GM12878 (cell line): ENCODE results near the gene PPP1CA. TPM values are rescaled to one million over a fixed set of nuclear protein-coding genes. Genes with fewer than 3 reads are reported as not detected.

ENCODE experiments used
- ATAC-seq: fragments of 200-7000 bp; cut with Tn5 transposase; 3 replicates; pipeline ENCODE4 v1.9.1; 2020; ENCODE audit warnings: mild to moderate bottlenecking, moderate library complexity
- BruUV-seq: library from RNA; stranded (reverse); fragments of 400-500 nt; replicated peaks from 2 replicates; lab custom pipeline; 2021; lab: Mats Ljungman, UMichigan
- CTCF ChIA-PET: fragments of 300-600 bp; sonication (Branson Sonifier 250); formaldehyde crosslinking; extraction: SDS; loops from one replicate; lab custom pipeline; 2021; ENCODE audit warnings: inconsistent platforms; lab: Yijun Ruan, JAX
- POLR2A ChIA-PET: fragments of 350-600 bp; formaldehyde crosslinking; extraction: SDS; loops from one replicate; lab custom pipeline; 2021; ENCODE audit warnings: inconsistent platforms; lab: Charles Lee
- RAD21 ChIA-PET: fragments of 300-600 bp; sonication (Branson Sonifier 250); formaldehyde crosslinking; loops from one replicate; lab custom pipeline; 2023; ENCODE audit warnings: antibody characterized with exemption; ENCODE audit not compliant: unreplicated experiment; lab: Charles Lee
- SMC1A ChIA-PET: fragments of 300-600 bp; sonication (Branson Sonifier 250); formaldehyde crosslinking; loops from one replicate; lab custom pipeline; 2023; ENCODE audit not compliant: unreplicated experiment, uncharacterized antibody; lab: Charles Lee
- DNase-seq: peaks from one replicate; pipeline ENCODE4 v3.0.0-alpha.2; 2011; ENCODE audit warnings: low read depth, low spot score
- FAIRE-seq: peaks from 3 replicates; lab custom pipeline; 2011; peaks lifted over from hg19 to GRCh38; lab: Jason Lieb, UNC
- H2AFZ ChIP-seq: 2 replicates; pipeline ENCODE4 v1.6.0; 2011; ENCODE audit warnings: low read depth, low read length, control low read depth; ENCODE audit not compliant: control insufficient read depth
- H3K27ac ChIP-seq: 2 replicates; pipeline ENCODE4 v1.5.1; 2011; ENCODE audit warnings: control low read depth; ENCODE audit not compliant: control insufficient read depth, insufficient read depth
- H3K27me3 ChIP-seq, 2 experiments: replicated peaks in 1 of 2; 2 replicates each; pipeline versions ENCODE4 v1.6.0 to v1.6.1; 2011; ENCODE audit warnings: low read length in 1 of 2; ENCODE audit not compliant: control insufficient read depth in 2 of 2, insufficient read depth in 2 of 2
- H3K36me3 ChIP-seq, 2 experiments: 2 replicates each; pipeline ENCODE4 v1.5.1; 2011; ENCODE audit warnings: low read length in 1 of 2; ENCODE audit not compliant: control insufficient read depth in 2 of 2, insufficient read depth in 2 of 2
- H3K4me1 ChIP-seq: 2 replicates; pipeline ENCODE4 v1.6.1; 2011; ENCODE audit warnings: mild to moderate bottlenecking, low read length, moderate library complexity, mixed read lengths; ENCODE audit not compliant: control insufficient read depth, insufficient read depth
- H3K4me2 ChIP-seq: 2 replicates; pipeline ENCODE4 v1.6.0; 2011; ENCODE audit warnings: control low read depth; ENCODE audit not compliant: control insufficient read depth, insufficient read depth
- H3K4me3 ChIP-seq: fragments of 200-600 bp; sonication (generic); 2 replicates; pipeline ENCODE4 v1.5.1; 2016
- H3K79me2 ChIP-seq: 2 replicates; pipeline ENCODE4 v1.6.0; 2011; ENCODE audit warnings: low read length; ENCODE audit not compliant: control insufficient read depth, insufficient read depth
- H3K9ac ChIP-seq: 2 replicates; pipeline ENCODE4 v1.8.0; 2011; ENCODE audit warnings: low read length, control low read depth, mixed read lengths; ENCODE audit not compliant: control insufficient read depth, insufficient read depth
- H3K9me3 ChIP-seq: replicated peaks from 3 replicates; pipeline ENCODE4 v1.5.1; 2011; ENCODE audit warnings: mild to moderate bottlenecking, low read length; ENCODE audit not compliant: control insufficient read depth, insufficient read depth
- H4K20me1 ChIP-seq: 2 replicates; pipeline ENCODE4 v1.6.0; 2011; ENCODE audit not compliant: control insufficient read depth, insufficient read depth
- ATF7 ChIP-seq: fragments of 450-650 bp; IDR thresholded peaks from 2 replicates; pipeline ENCODE4 v1.6.1; 2016; ENCODE audit warnings: low read depth, mild to moderate bottlenecking
- EGR1 ChIP-seq, 2 experiments: IDR thresholded peaks; 1 replicate in 1 of 2; 2 replicates in 1 of 2; pipeline ENCODE4 v1.6.1; 2011 to 2012; ENCODE audit warnings: low read depth in 2 of 2, low read length in 2 of 2, borderline replicate concordance in 1 of 2, mild to moderate bottlenecking in 1 of 2, moderate library complexity in 1 of 2
- FOXK2 ChIP-seq: fragments of 450-650 bp; IDR thresholded peaks from 2 replicates; pipeline ENCODE4 v1.6.1; 2017; ENCODE audit warnings: mild to moderate bottlenecking, moderate library complexity
- GATAD2B ChIP-seq: fragments of 450-650 bp; conservative IDR thresholded peaks from 2 replicates; pipeline ENCODE4 v1.6.1; 2017; ENCODE audit warnings: low read depth, mild to moderate bottlenecking, moderate library complexity
- HDGF ChIP-seq: fragments of 450-650 bp; IDR thresholded peaks from 2 replicates; pipeline ENCODE4 v1.6.1; 2016; ENCODE audit warnings: antibody characterized with exemption
- KDM1A ChIP-seq: fragments of 200-600 bp; sonication (generic); IDR thresholded peaks from 2 replicates; pipeline ENCODE4 v1.6.1; 2016; ENCODE audit warnings: borderline replicate concordance
- NR2F1 ChIP-seq: fragments of 450-650 bp; conservative IDR thresholded peaks from 2 replicates; pipeline ENCODE4 v1.6.1; 2017; ENCODE audit warnings: mild to moderate bottlenecking
- POLR2A ChIP-seq: IDR thresholded peaks from 2 replicates; pipeline ENCODE4 v1.6.1; 2011; ENCODE audit warnings: low read depth, mild to moderate bottlenecking, low read length
- SUZ12 ChIP-seq: fragments of 200-600 bp; sonication (generic); IDR thresholded peaks from one replicate; pipeline ENCODE4 v1.6.1; 2018; ENCODE audit warnings: antibody characterized with exemption, mild to moderate bottlenecking; ENCODE audit not compliant: unreplicated experiment
- YBX1 ChIP-seq: fragments of 450-650 bp; IDR thresholded peaks from 2 replicates; pipeline ENCODE4 v1.6.1; 2016; ENCODE audit warnings: antibody characterized with exemption
- ZBED1 ChIP-seq: IDR thresholded peaks from 2 replicates; pipeline ENCODE4 v1.6.1; 2016; ENCODE audit warnings: borderline replicate concordance
- WGBS: methylation state at CpG from one replicate; pipeline ENCODE4 v1.1.6; 2016; ENCODE audit warnings: low lambda C conversion rate; ENCODE audit not compliant: insufficient replicate concordance, insufficient coverage; ENCODE audit errors: missing lambda C conversion rate; 5-methylcytosine and 5-hydroxymethylcytosine counted together
- in situ Hi-C: fragments of 300-500 bp; cut with MboI; formaldehyde crosslinking; loops from 9 replicates; pipeline ENCODE4 v1.14.3; 2018; ENCODE audit warnings: mixed read lengths
- intact Hi-C: fragments of 100-400 bp; cut with micrococcal nuclease; formaldehyde crosslinking; loops from one replicate; pipeline ENCODE4 v1.14.2; 2022; ENCODE audit not compliant: unreplicated experiment
- polyA plus RNA-seq, 11 experiments: library from polyadenylated mRNA; depleted of rRNA in 4 of 11; unstranded in 6 of 11; stranded (reverse) in 5 of 11; fragments of >200 nt; fragmentation: Nextera tagmentation in 4 of 11; fragmentation: Illumina TruSeq in 1 of 11; extraction: Ambion mirVana in 4 of 11; extraction: Trizol in 1 of 11; gene quantifications; 1 replicate in 1 of 11; 2 replicates in 10 of 11; pipeline versions ENCODE4 v1.2.1 to v1.2.3, GENCODE V29; 2011 to 2016; ENCODE audit warnings: inconsistent platforms in 2 of 11, missing spikeins in 2 of 11, low read depth in 1 of 11
- total RNA-seq, 4 experiments: library from RNA; depleted of rRNA in 3 of 4; stranded (reverse); fragments of >200 nt in 3 of 4; fragmentation: Illumina TruSeq in 1 of 4; extraction: Trizol in 1 of 4; gene quantifications; 2 replicates each; pipeline versions ENCODE4 v1.2.1 to v1.2.3, GENCODE V29; 2013 to 2021
- TF ChIP-seq, protein P1 (sequence below): IDR thresholded peaks from 2 replicates; pipeline ENCODE4 v1.6.1; 2012; ENCODE audit warnings: mild to moderate bottlenecking, low read depth, low read length

PPP1CA gene
- total and polyA plus RNA-seq, 10 of the 15 experiments (the other 5 are each of a cell fraction or from before 2014, with no cell fraction given), result 26.4 to 458 (median 240) TPM

- DNase-seq (no peak), FAIRE-seq (no peak), ATAC-seq (no peak)
- Histone ChIP-seq H3K4me3 (peak overlapping the region; percentile 88; the same call in 1 of the 2 replicates), H3K9me3 (no peaks in the 10 kb centered on the region), H3K27me3 (peaks cover 2 to 9% of the 10 kb centered on the region in 2 experiments; a peak in 3 of 4 replicates), H3K79me2 (no peaks in the 10 kb centered on the region), H3K9ac (peak overlapping the region; percentile 39; the same call in 1 of the 2 replicates), H2AFZ (no peak overlapping the region), H3K4me1 (peaks cover 25% of the 10 kb centered on the region), H3K36me3 (no peaks in the 10 kb centered on the region), H3K27ac (no peak overlapping the region), H4K20me1 (peaks cover 8% of the 10 kb centered on the region; the same call in 1 of the 2 replicates), H3K4me2 (peak overlapping the region; percentile 92; the same call in 1 of the 2 replicates)
- TF ChIP-seq FOXK2 (no peak), HDGF (no peak), EGR1 (IDR thresholded peaks at IDR 0.05; ENCODE audit: borderline replicate concordance in 1 of 2, low read depth in 2 of 2, low read length in 2 of 2) (peak in 1 of 2 experiments; percentile 33; a peak in 2 of 3 replicates)
- in situ Hi-C loops, result no loop called here
- intact Hi-C loops, result no loop called here
- ChIA-PET RAD21 (interaction anchor here (1.1 to 6.5 kb wide), 6 partner anchors 10 to 253 kb away, joined by 3 to 122 read pairs (median 10); partner anchors contain the start of genes KDM2A and POLD4), CTCF (interaction anchor here (4.8 to 26.2 kb wide), 3 partner anchors 7 to 27 kb away, joined by 41 to 1301 read pairs (median 1301); partner anchors contain the start of genes CLCF1, POLD4 and RAD9A), POLR2A (interaction anchor here (0.5 to 5.1 kb wide), 9 partner anchors 8 to 531 kb away, joined by 3 to 42 read pairs (median 7); partner anchors contain the start of genes POLD4 and PPP1CA), SMC1A (interaction anchor here (1.7 to 21.3 kb wide), 3 partner anchors 9 to 27 kb away, joined by 4 to 646 read pairs (median 49); partner anchors contain the start of gene POLD4)
- WGBS, result 2% methylated on average over 41 of the region's 78 CpGs
- no TSS peak for BruUV-seq
Observed at GRCh38 chr11:67372321-67372992, 29.2 kb downstream of the PPP1CA start.

- no peaks in the 10 kb centered on the region for H3K79me2 ChIP-seq
- peaks cover 25% of the 10 kb centered on the region for H3K4me1 ChIP-seq
- POLR2A ChIA-PET, result interaction anchor here (0.5 to 5.1 kb wide), 5 partner anchors 9 to 30 kb away, joined by 3 to 42 read pairs (median 9); partner anchors contain the start of genes POLD4 and PPP1CA
- H3K9me3 ChIP-seq, result no peaks in the 10 kb centered on the region
- no TSS peak for BruUV-seq
- RAD21 ChIA-PET, result interaction anchor here (1.1 to 6.5 kb wide), 4 partner anchors 10 to 26 kb away, joined by 7 to 122 read pairs (median 10); partner anchors contain the start of gene POLD4
- no peak for FAIRE-seq
- in situ Hi-C loops, result no loop called here
- CTCF ChIA-PET, result interaction anchor here (0.6 to 26.2 kb wide), 4 partner anchors 8 to 128 kb away, joined by 4 to 1301 read pairs (median 671); partner anchors contain the start of genes CLCF1, POLD4 and RAD9A
- peaks cover 8% of the 10 kb centered on the region; the same call in 1 of the 2 replicates for H4K20me1 ChIP-seq
- 22% methylated on average over 12 of the region's 16 CpGs for WGBS
- no peak overlapping the region for H3K4me3 ChIP-seq
- TF ChIP-seq ATF7, result no peak
- no peak for TF ChIP-seq YBX1
- TF ChIP-seq NR2F1, result 0 out of 2 replicates have a peak, but pooled peaks have one; percentile 32
- no peak for TF ChIP-seq ZBED1
- 0 out of 2 replicates have a peak, but pooled peaks have one; percentile 16 for TF ChIP-seq GATAD2B
- no peak for TF ChIP-seq KDM1A
- TF ChIP-seq POLR2A, result no peak
- no peak for TF ChIP-seq SUZ12
- TF ChIP-seq, protein P1, sequence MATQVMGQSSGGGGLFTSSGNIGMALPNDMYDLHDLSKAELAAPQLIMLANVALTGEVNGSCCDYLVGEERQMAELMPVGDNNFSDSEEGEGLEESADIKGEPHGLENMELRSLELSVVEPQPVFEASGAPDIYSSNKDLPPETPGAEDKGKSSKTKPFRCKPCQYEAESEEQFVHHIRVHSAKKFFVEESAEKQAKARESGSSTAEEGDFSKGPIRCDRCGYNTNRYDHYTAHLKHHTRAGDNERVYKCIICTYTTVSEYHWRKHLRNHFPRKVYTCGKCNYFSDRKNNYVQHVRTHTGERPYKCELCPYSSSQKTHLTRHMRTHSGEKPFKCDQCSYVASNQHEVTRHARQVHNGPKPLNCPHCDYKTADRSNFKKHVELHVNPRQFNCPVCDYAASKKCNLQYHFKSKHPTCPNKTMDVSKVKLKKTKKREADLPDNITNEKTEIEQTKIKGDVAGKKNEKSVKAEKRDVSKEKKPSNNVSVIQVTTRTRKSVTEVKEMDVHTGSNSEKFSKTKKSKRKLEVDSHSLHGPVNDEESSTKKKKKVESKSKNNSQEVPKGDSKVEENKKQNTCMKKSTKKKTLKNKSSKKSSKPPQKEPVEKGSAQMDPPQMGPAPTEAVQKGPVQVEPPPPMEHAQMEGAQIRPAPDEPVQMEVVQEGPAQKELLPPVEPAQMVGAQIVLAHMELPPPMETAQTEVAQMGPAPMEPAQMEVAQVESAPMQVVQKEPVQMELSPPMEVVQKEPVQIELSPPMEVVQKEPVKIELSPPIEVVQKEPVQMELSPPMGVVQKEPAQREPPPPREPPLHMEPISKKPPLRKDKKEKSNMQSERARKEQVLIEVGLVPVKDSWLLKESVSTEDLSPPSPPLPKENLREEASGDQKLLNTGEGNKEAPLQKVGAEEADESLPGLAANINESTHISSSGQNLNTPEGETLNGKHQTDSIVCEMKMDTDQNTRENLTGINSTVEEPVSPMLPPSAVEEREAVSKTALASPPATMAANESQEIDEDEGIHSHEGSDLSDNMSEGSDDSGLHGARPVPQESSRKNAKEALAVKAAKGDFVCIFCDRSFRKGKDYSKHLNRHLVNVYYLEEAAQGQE, result no peak
- TF ChIP-seq FOXK2, result no peak
- TF ChIP-seq, all 136 proteins: peak for 2
- Histone ChIP-seq H3K27ac (no peak overlapping the region), H2AFZ (no peak overlapping the region), H3K9ac (no peak overlapping the region; the same call in 1 of the 2 replicates), H3K27me3 (peaks cover 2 to 9% of the 10 kb centered on the region in 2 experiments; a peak in 3 of 4 replicates), H3K4me2 (peak overlapping the region; percentile 48; the same call in 1 of the 2 replicates), H3K36me3 (no peaks in the 10 kb centered on the region)
- ATAC-seq, result peak; percentile 14
- SMC1A ChIA-PET, result interaction anchor here (1.7 to 21.3 kb wide), 3 partner anchors 9 to 26 kb away, joined by 4 to 646 read pairs (median 49); partner anchors contain the start of gene POLD4
- intact Hi-C loops, result loop anchor here (2.0 kb wide), 1 partner anchor 15 kb away; no protein-coding TSS in a partner anchor
- DNase-seq, result no peak
Observed at GRCh38 chr11:67371911-67372320, 29.7 kb downstream of the PPP1CA start.
